GM23338 (cell line): ENCODE results near the gene GSX1. TPM values are rescaled to one million over a fixed set of nuclear protein-coding genes. Genes with fewer than 3 reads are reported as not detected.
A peak's percentile ranks its signal among the peaks of the same experiment; 100 is the strongest.

ENCODE experiments used
- ATAC-seq: fragments of 200-7000 bp; cut with Tn5 transposase; 3 replicates; pipeline ENCODE4 v1.9.1; 2020
- DNase-seq: peaks from one replicate; pipeline ENCODE4 v3.0.0-alpha.2; 2015; ENCODE audit warnings: low spot score
- H2AFZ ChIP-seq: fragments of 200-600 bp; sonication (generic); 2 replicates; pipeline ENCODE4 v1.8.0; 2016; ENCODE audit warnings: antibody characterized with exemption, mild to moderate bottlenecking, moderate library complexity
- H3F3A ChIP-seq: fragments of 200-600 bp; sonication (generic); replicated peaks from 2 replicates; pipeline ENCODE4 v1.8.0; 2017; ENCODE audit warnings: antibody characterized with exemption, mixed run types, low read depth
- H3K27ac ChIP-seq: fragments of 200-600 bp; sonication (generic); 2 replicates; pipeline ENCODE4 v1.6.1; 2016; ENCODE audit warnings: low read depth
- H3K27me3 ChIP-seq: fragments of 200-600 bp; sonication (generic); 2 replicates; pipeline ENCODE4 v1.8.0; 2016; ENCODE audit warnings: mild to moderate bottlenecking, mixed run types, moderate library complexity; ENCODE audit not compliant: insufficient read depth
- H3K36me3 ChIP-seq: fragments of 200-600 bp; sonication (generic); 2 replicates; pipeline ENCODE4 v1.8.0; 2016; ENCODE audit warnings: mild to moderate bottlenecking; ENCODE audit not compliant: insufficient read depth
- H3K4me1 ChIP-seq: fragments of 200-600 bp; sonication (generic); 2 replicates; pipeline ENCODE4 v1.8.0; 2016; ENCODE audit warnings: mild to moderate bottlenecking, moderate library complexity; ENCODE audit not compliant: insufficient read depth
- H3K4me2 ChIP-seq: fragments of 200-600 bp; sonication (generic); 2 replicates; pipeline ENCODE4 v1.7.1; 2017; ENCODE audit warnings: mixed run types
- H3K4me3 ChIP-seq: fragments of 200-600 bp; sonication (generic); 2 replicates; pipeline ENCODE4 v1.6.1; 2016; ENCODE audit warnings: mixed run types
- H3K79me2 ChIP-seq: fragments of 200-600 bp; sonication (generic); replicated peaks from 2 replicates; pipeline ENCODE4 v1.8.0; 2017; ENCODE audit warnings: mild to moderate bottlenecking; ENCODE audit not compliant: insufficient read depth
- H3K9me2 ChIP-seq: fragments of 200-600 bp; sonication (generic); 2 replicates; pipeline ENCODE4 v1.8.0; 2017; ENCODE audit not compliant: insufficient read depth
- H4K20me1 ChIP-seq: fragments of 200-600 bp; sonication (generic); replicated peaks from 2 replicates; pipeline ENCODE4 v1.8.0; 2017; ENCODE audit warnings: mild to moderate bottlenecking; ENCODE audit not compliant: insufficient read depth
- H3K27ac Mint-ChIP-seq: 2 replicates; pipeline ENCODE4 v1.8.0; 2020; ENCODE audit warnings: inconsistent platforms, mild to moderate bottlenecking, moderate library complexity, mixed read lengths
- H3K27me3 Mint-ChIP-seq: 3 replicates; pipeline ENCODE4 v1.8.0; 2022; ENCODE audit warnings: low read depth, mild to moderate bottlenecking, moderate library complexity, mixed read lengths, inconsistent platforms; ENCODE audit not compliant: insufficient read depth, poor library complexity
- H3K36me3 Mint-ChIP-seq: 3 replicates; pipeline ENCODE4 v1.8.0; 2021; ENCODE audit warnings: low read depth, mild to moderate bottlenecking, inconsistent platforms, moderate library complexity, mixed read lengths
- H3K4me1 Mint-ChIP-seq: 3 replicates; pipeline ENCODE4 v1.8.0; 2020; ENCODE audit warnings: mild to moderate bottlenecking, inconsistent platforms, mixed read lengths
- H3K4me3 Mint-ChIP-seq: 3 replicates; pipeline ENCODE4 v1.8.0; 2021; ENCODE audit warnings: moderate library complexity, mild to moderate bottlenecking, inconsistent platforms, mixed read lengths
- H3K9me3 Mint-ChIP-seq: 3 replicates; pipeline ENCODE4 v1.8.0; 2020; ENCODE audit warnings: moderate library complexity, mild to moderate bottlenecking, inconsistent platforms, mixed read lengths
- CREB1 ChIP-seq: fragments of 250-450 bp; sonication (Bioruptor Pico); IDR thresholded peaks from 2 replicates; pipeline ENCODE4 v1.5.0; 2020; ENCODE audit warnings: low read depth, mild to moderate bottlenecking, moderate library complexity
- CTCF ChIP-seq, 2 experiments: fragments of 200-600 bp in 1 of 2; sonication (generic) in 1 of 2; conservative IDR thresholded peaks; 2 replicates each; pipeline versions ENCODE4 v1.5.1 to v1.6.1; 2016 to 2017; ENCODE audit warnings: antibody characterized with exemption in 2 of 2, low read depth in 2 of 2, mild to moderate bottlenecking in 2 of 2, moderate library complexity in 1 of 2
- EZH2 ChIP-seq: fragments of 200-600 bp; sonication (generic); IDR thresholded peaks from one replicate; pipeline ENCODE4 v1.8.0; 2017; ENCODE audit warnings: antibody characterized with exemption, mild to moderate bottlenecking, low read depth; ENCODE audit not compliant: unreplicated experiment
- JUNB ChIP-seq: IDR thresholded peaks from one replicate; pipeline ENCODE4 v1.6.1; 2016; ENCODE audit warnings: antibody characterized with exemption; ENCODE audit not compliant: unreplicated experiment
- POLR2AphosphoS5 ChIP-seq: IDR thresholded peaks from 2 replicates; pipeline ENCODE4 v1.6.1; 2016; ENCODE audit warnings: antibody characterized with exemption, low read depth
- STAT1 ChIP-seq: IDR thresholded peaks from one replicate; pipeline ENCODE4 v1.6.1; 2016; ENCODE audit warnings: antibody characterized with exemption; ENCODE audit not compliant: unreplicated experiment
- ZNF114 ChIP-seq: fragments of 250-450 bp; sonication (Bioruptor Pico); IDR thresholded peaks from 2 replicates; pipeline ENCODE4 v1.5.0; 2020; ENCODE audit warnings: mild to moderate bottlenecking, moderate library complexity
- ZNF331 ChIP-seq: fragments of 250-450 bp; sonication (Bioruptor Pico); IDR thresholded peaks from 2 replicates; pipeline ENCODE4 v1.5.0; 2020; ENCODE audit warnings: low read depth, mild to moderate bottlenecking, moderate library complexity
- ZNF462 ChIP-seq: fragments of 250-450 bp; sonication (Bioruptor Pico); IDR thresholded peaks from 2 replicates; pipeline ENCODE4 v1.5.0; 2020; ENCODE audit warnings: mild to moderate bottlenecking, moderate library complexity
- polyA plus RNA-seq: library from polyadenylated mRNA; unstranded; fragments of >200 nt; fragmentation: Nextera tagmentation; extraction: Ambion mirVana; gene quantifications from 2 replicates; pipeline ENCODE4 v1.2.1, GENCODE V29; 2016
- total RNA-seq: library from RNA; depleted of rRNA; stranded (reverse); fragments of >200 nt; shearing (Covaris generic); gene quantifications from 2 replicates; pipeline ENCODE4 v1.2.3, GENCODE V29; 2014
- TF ChIP-seq, protein P1 (sequence below): IDR thresholded peaks from 2 replicates; pipeline ENCODE4 v1.6.1; 2016; ENCODE audit warnings: antibody characterized with exemption

The GSX1 gene
- total and polyA plus RNA-seq, 2 experiments from 2014 or later: not detected

DNA sequence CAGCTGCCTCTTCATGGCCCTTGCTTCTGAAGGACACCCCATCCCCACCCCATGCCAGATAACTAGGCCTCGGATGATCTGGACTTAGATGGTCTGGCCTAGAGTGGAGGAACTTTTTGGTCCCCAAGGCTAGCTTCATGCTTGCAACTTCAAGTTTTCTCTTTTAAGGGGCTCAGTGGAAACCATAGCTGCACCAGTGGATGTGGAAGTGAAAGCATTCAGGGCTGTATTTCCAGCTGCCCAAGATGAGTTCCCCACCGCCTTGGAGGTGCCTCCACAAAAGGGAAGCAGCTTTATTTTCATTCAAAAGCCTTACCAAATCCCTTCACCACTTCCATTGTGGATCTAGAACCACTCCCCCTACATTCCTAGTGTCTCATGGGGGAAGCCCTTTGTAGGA, 17.6 kb upstream of the GSX1 start:
- H3K36me3 ChIP-seq: no peaks in the 10 kb centered on the region
- Mint-ChIP-seq H3K27me3 (peaks cover 31% of the 10 kb centered on the region), H3K4me3 (no peak overlapping the region), H3K4me1 (peaks cover 15% of the 10 kb centered on the region), H3K27ac (no peak overlapping the region), H3K36me3 (no peaks in the 10 kb centered on the region), H3K9me3 (no peaks in the 10 kb centered on the region)
- H3K4me3 ChIP-seq: no peak overlapping the region
- no peak overlapping the region for H3K4me2 ChIP-seq
- no peak overlapping the region for H2AFZ ChIP-seq
- no peaks in the 10 kb centered on the region for H3F3A ChIP-seq
- no peak for ATAC-seq
- no peaks in the 10 kb centered on the region for H3K9me2 ChIP-seq
- H3K79me2 ChIP-seq: no peaks in the 10 kb centered on the region
- no peak for TF ChIP-seq ZNF331 (CRISPR knock-in tag)
- no peak overlapping the region for H3K27ac ChIP-seq
- peaks cover 24% of the 10 kb centered on the region for H3K27me3 ChIP-seq
- H4K20me1 ChIP-seq: no peaks in the 10 kb centered on the region
- no peak for DNase-seq
- H3K4me1 ChIP-seq: peaks cover 4% of the 10 kb centered on the region; the same call in 1 of the 2 replicates

DNA sequence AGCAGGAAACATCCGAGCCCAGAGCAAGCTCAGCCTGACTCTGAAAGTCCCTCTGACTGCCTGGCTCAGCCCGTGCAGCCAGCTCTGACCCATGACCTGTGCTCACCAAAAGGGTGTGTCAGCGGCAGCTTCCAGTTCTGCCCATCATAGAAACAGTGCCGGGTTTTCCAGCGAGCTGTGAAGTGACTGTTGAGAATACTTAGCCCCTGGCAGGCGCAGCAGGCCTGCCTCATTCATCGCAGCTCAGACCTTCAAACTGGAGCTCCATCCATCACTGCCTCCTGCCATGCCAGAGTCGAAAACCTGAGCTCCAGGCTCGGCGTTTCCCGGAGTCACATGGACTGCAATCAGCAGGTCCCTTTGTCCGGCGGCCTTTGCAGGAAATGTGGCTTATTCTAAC, 16.3 kb upstream of the GSX1 start:
- peaks cover 31% of the 10 kb centered on the region for H3K27me3 Mint-ChIP-seq
- peaks cover 24% of the 10 kb centered on the region for H3K27me3 ChIP-seq
- no peak overlapping the region for H3K4me3 Mint-ChIP-seq
- H3K4me2 ChIP-seq: no peak overlapping the region
- peaks cover 4% of the 10 kb centered on the region; the same call in 1 of the 2 replicates for H3K4me1 ChIP-seq
- no peaks in the 10 kb centered on the region; the same call in 1 of the 2 replicates for H4K20me1 ChIP-seq
- ATAC-seq: peak; percentile 87
- no peaks in the 10 kb centered on the region for H3K9me2 ChIP-seq
- H3K4me3 ChIP-seq: no peak overlapping the region
- no peaks in the 10 kb centered on the region for H3K9me3 Mint-ChIP-seq
- no peak overlapping the region for H3K27ac Mint-ChIP-seq
- H3K27ac ChIP-seq: no peak overlapping the region
- H2AFZ ChIP-seq: 0 out of 2 replicates have a peak overlapping the region, but pooled peaks have one; percentile 3
- no peaks in the 10 kb centered on the region for H3F3A ChIP-seq
- H3K4me1 Mint-ChIP-seq: peaks cover 15% of the 10 kb centered on the region
- no peaks in the 10 kb centered on the region for H3K36me3 Mint-ChIP-seq
- H3K36me3 ChIP-seq: no peaks in the 10 kb centered on the region
- no peaks in the 10 kb centered on the region for H3K79me2 ChIP-seq
- peak; percentile 52 for DNase-seq
- TF ChIP-seq EZH2 (no peak), JUNB (no peak), CTCF (conservative IDR thresholded peaks at IDR 0.05; ENCODE audit: low read depth in 2 of 2) (no peak), POLR2AphosphoS5 (no peak), ZNF462 (CRISPR knock-in tag) (no peak), ZNF114 (CRISPR knock-in tag) (no peak), STAT1 (no peak), CREB1 (CRISPR knock-in tag) (no peak), ZNF331 (CRISPR knock-in tag) (no peak)
- TF ChIP-seq, protein P1, sequence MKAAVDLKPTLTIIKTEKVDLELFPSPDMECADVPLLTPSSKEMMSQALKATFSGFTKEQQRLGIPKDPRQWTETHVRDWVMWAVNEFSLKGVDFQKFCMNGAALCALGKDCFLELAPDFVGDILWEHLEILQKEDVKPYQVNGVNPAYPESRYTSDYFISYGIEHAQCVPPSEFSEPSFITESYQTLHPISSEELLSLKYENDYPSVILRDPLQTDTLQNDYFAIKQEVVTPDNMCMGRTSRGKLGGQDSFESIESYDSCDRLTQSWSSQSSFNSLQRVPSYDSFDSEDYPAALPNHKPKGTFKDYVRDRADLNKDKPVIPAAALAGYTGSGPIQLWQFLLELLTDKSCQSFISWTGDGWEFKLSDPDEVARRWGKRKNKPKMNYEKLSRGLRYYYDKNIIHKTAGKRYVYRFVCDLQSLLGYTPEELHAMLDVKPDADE: no peak
